ENCODE measurements around the gene SPTBN2. TPM values are rescaled to one million over a fixed set of nuclear protein-coding genes. Genes with fewer than 3 reads are reported as not detected.
A peak's percentile ranks its signal among the peaks of the same experiment; 100 is the strongest.

The SPTBN2 gene
- total and polyA plus RNA-seq, 2 of the 8 experiments (the other 6 are each of a cell fraction or from before 2014, with no cell fraction given): 19.1 to 69.0 TPM

- DNase-seq (ENCODE audit: low read depth in 1 of 2, low spot score in 2 of 2) (no peak), FAIRE-seq (no peak)
- no peak overlapping the region for H2AK5ac ChIP-seq (ENCODE audit: low read depth, low read length)
- H3K79me2 ChIP-seq (ENCODE audit: control insufficient read depth in 1 of 2, insufficient read depth in 2 of 2, low read length in 2 of 2): peaks cover 0 to 10% of the 10 kb centered on the region in 2 experiments; a peak in 1 of 4 replicates
- 0 out of 2 replicates have a peak overlapping the region, but pooled peaks have one; percentile 17 for H2BK12ac ChIP-seq (ENCODE audit: low read depth, low read length)
- H3K27ac ChIP-seq (ENCODE audit: low read depth, low read length): no peak overlapping the region
- 0 out of 2 replicates have a peak overlapping the region, but pooled peaks have one; percentile 72 for H2BK20ac ChIP-seq (ENCODE audit: low read length)
- peaks cover 13% of the 10 kb centered on the region for H3K79me1 ChIP-seq (ENCODE audit: low read depth, low read length)
- TF ChIP-seq FOSL1 (IDR thresholded peaks at IDR 0.05; ENCODE audit: insufficient read depth, low read depth, low read length): no peak
- TF ChIP-seq NANOG (IDR thresholded peaks at IDR 0.05; ENCODE audit: insufficient read depth, low read depth, low read length, poor library complexity, severe bottlenecking): no peak
- no peak for TF ChIP-seq BACH1 (IDR thresholded peaks at IDR 0.05; ENCODE audit: low read length)
- TF ChIP-seq RAD21 (IDR thresholded peaks at IDR 0.05 in 1 of 2, conservative IDR thresholded peaks at IDR 0.05 in 1 of 2; ENCODE audit: low read depth in 2 of 2, low read length in 2 of 2): no peak
- no peak for TF ChIP-seq E2F6 (IDR thresholded peaks at IDR 0.05)
- no peak for TF ChIP-seq SRF (IDR thresholded peaks at IDR 0.05; ENCODE audit: low read depth, low read length)
- TF ChIP-seq MAX (IDR thresholded peaks at IDR 0.05): no peak
- TF ChIP-seq NRF1 (IDR thresholded peaks at IDR 0.05; ENCODE audit: low read depth, low read length): no peak
- TF ChIP-seq MAFK (IDR thresholded peaks at IDR 0.05; ENCODE audit: low read depth, low read length): no peak
- no peak for TF ChIP-seq SAP30 (IDR thresholded peaks at IDR 0.05; ENCODE audit: insufficient read depth, insufficient replicate concordance, low read length)
- TF ChIP-seq CHD1 (IDR thresholded peaks at IDR 0.05; ENCODE audit: low read depth, low read length): no peak
- H3K27me3 ChIP-seq (replicated peaks in 1 of 4; ENCODE audit: control insufficient read depth in 3 of 4, extremely low read depth in 1 of 4, insufficient read depth in 3 of 4, low read length in 3 of 4): no peaks in the 10 kb centered on the region
- no peak overlapping the region; the same call in 1 of the 2 replicates for H4K8ac ChIP-seq (ENCODE audit: extremely low read depth, insufficient read depth, low read length)
- ChIA-PET POLR2A (ENCODE audit: partially characterized antibody) (interaction anchor here (0.9 to 2.0 kb wide), 3 partner anchors 9 to 126 kb away, joined by 3 to 5 read pairs (median 4); no protein-coding TSS in a partner anchor), CTCF (ENCODE audit: partially characterized antibody) (interaction anchor here (0.7 to 1.2 kb wide), 4 partner anchors 36 to 300 kb away, joined by 3 to 7 read pairs (median 3); no protein-coding TSS in a partner anchor)
- peaks cover 10 to 35% (median 30%) of the 10 kb centered on the region in 4 experiments for H3K36me3 ChIP-seq (ENCODE audit: control insufficient read depth in 2 of 4, insufficient read depth in 4 of 4, low read length in 3 of 4)
- peak overlapping the region in 3 of 4 experiments; percentile 3 to 34 (median 10); a peak in 2 of 8 replicates for H3K4me3 ChIP-seq (ENCODE audit: extremely low read depth in 1 of 4, insufficient read depth in 2 of 4, low read depth in 3 of 4, low read length in 4 of 4)
- no peak overlapping the region for H3K14ac ChIP-seq (ENCODE audit: insufficient read length)
- no peak overlapping the region for H4K5ac ChIP-seq (ENCODE audit: insufficient read length, low read depth, low read length)
- H3K4me2 ChIP-seq (ENCODE audit: insufficient read depth in 1 of 2, low read depth in 2 of 2, low read length in 2 of 2): peak overlapping the region; percentile 34 to 55
- no peaks in the 10 kb centered on the region for H3K23me2 ChIP-seq (ENCODE audit: low read depth, low read length)
- H2BK15ac ChIP-seq (ENCODE audit: low read length): 0 out of 2 replicates have a peak overlapping the region, but pooled peaks have one; percentile 72
- no peak overlapping the region; a peak in 3 of 7 replicates for H3K9ac ChIP-seq (replicated peaks in 1 of 4; ENCODE audit: extremely low read depth in 1 of 4, low read depth in 3 of 4, low read length in 3 of 4)
- H4K91ac ChIP-seq (replicated peaks; ENCODE audit: insufficient read length, low read length): no peak overlapping the region
- 0 out of 2 replicates have a peak overlapping the region, but pooled peaks have one; percentile 81 for H3K18ac ChIP-seq (ENCODE audit: extremely low read depth, low read length)
- no peaks in the 10 kb centered on the region for H4K20me1 ChIP-seq (replicated peaks in 1 of 2; ENCODE audit: control insufficient read depth in 1 of 2, insufficient read depth in 2 of 2, low read length in 2 of 2)
- no peak overlapping the region for H3K4ac ChIP-seq (replicated peaks; ENCODE audit: insufficient read length, low read depth, low read length)
- no peak overlapping the region for H2BK120ac ChIP-seq (replicated peaks; ENCODE audit: low read depth, low read length)
- H2BK5ac ChIP-seq (ENCODE audit: low read depth, low read length): peak overlapping the region; percentile 56; the same call in 1 of the 2 replicates
- 88% methylated on average over 14 of the region's 14 CpGs; no CpG with 5 or more reads in 1 of the 2 experiments for WGBS, 2 experiments (ENCODE audit: extremely low coverage in 1 of 2, insufficient coverage in 1 of 2, insufficient read length in 1 of 2, insufficient replicate concordance in 2 of 2, low coverage in 1 of 2, low lambda C conversion rate in 2 of 2, missing lambda C conversion rate in 1 of 2)
- H3K4me1 ChIP-seq (replicated peaks in 1 of 4; ENCODE audit: control insufficient read depth in 3 of 4, insufficient read depth in 4 of 4, low read length in 3 of 4): peaks cover 9 to 33% (median 27%) of the 10 kb centered on the region in 4 experiments
- no peak overlapping the region for H3K56ac ChIP-seq (replicated peaks; ENCODE audit: insufficient read length, low read depth, low read length)
- H3K23ac ChIP-seq (ENCODE audit: insufficient read length): no peak overlapping the region
- H3K9me3 ChIP-seq (ENCODE audit: insufficient read depth in 2 of 2, low read depth in 1 of 2, low read length in 1 of 2): no peaks in the 10 kb centered on the region
- no peak overlapping the region for H2AFZ ChIP-seq (ENCODE audit: low read length)
These were observed 11.1 kb downstream of the SPTBN2 start for GRCh38 chr11:66717925-66718319.

All from H1 (cell line).